Measurements from ENCODE around the gene OR8B8. TPM values are rescaled to one million over a fixed set of nuclear protein-coding genes. Genes with fewer than 3 reads are reported as not detected.
"Not testable (repeated sequence)": the region's sequence is repeated elsewhere in the genome, so short reads cannot be mapped to it uniquely, and the experiment has no call there.

The OR8B8 gene
- total RNA-seq, 2 donors from 2014 or later: not detected

GRCh38 chr11:124409906-124410305, 35.6 kb downstream of the OR8B8 start:
- H3K9me3 ChIP-seq: no peaks in the 10 kb centered on the region
- intact Hi-C loops (cut with DNase I): no loop called here
- H3K4me3 ChIP-seq: no peak overlapping the region
- H3K27me3 ChIP-seq (replicated peaks; ENCODE audit: insufficient read depth): peaks cover 3% of the 10 kb centered on the region
- TF ChIP-seq POLR2AphosphoS5 (IDR thresholded peaks at IDR 0.05): no peak
- no peak for TF ChIP-seq CTCF (IDR thresholded peaks at IDR 0.05)
- no peak for TF ChIP-seq POLR2A (IDR thresholded peaks at IDR 0.05)
- no peaks in the 10 kb centered on the region for H3K36me3 ChIP-seq
- H3K4me1 ChIP-seq (replicated peaks): no peaks in the 10 kb centered on the region
- no peak overlapping the region for H3K27ac ChIP-seq
- DNase-seq (ENCODE audit: low spot score): no peak
- WGBS: 84% methylated on average over 7 of the region's 7 CpGs

- no peak for DNase-seq (ENCODE audit: low spot score)
- no peaks in the 10 kb centered on the region for H3K27me3 ChIP-seq (replicated peaks; ENCODE audit: insufficient read depth)
- no peak overlapping the region for H3K27ac ChIP-seq
- no peaks in the 10 kb centered on the region for H3K36me3 ChIP-seq
- no peaks in the 10 kb centered on the region for H3K4me1 ChIP-seq (replicated peaks)
- no peak for TF ChIP-seq POLR2A (IDR thresholded peaks at IDR 0.05)
- TF ChIP-seq CTCF (IDR thresholded peaks at IDR 0.05): no peak
- TF ChIP-seq POLR2AphosphoS5 (IDR thresholded peaks at IDR 0.05): no peak
- H3K4me3 ChIP-seq: no peak overlapping the region
- no peaks in the 10 kb centered on the region for H3K9me3 ChIP-seq
- 71% methylated on average over 2 of the region's 2 CpGs for WGBS
- intact Hi-C loops (cut with DNase I): no loop called here
Observed at GRCh38 chr11:124405581-124405980, 39.9 kb downstream of the OR8B8 start.

GRCh38 chr11:124403186-124403585, 42.3 kb downstream of the OR8B8 start:
- H3K4me3 ChIP-seq; H3K4me1 ChIP-seq (replicated peaks); H3K27ac ChIP-seq; H3K36me3 ChIP-seq; H3K9me3 ChIP-seq; H3K27me3 ChIP-seq (replicated peaks; ENCODE audit: insufficient read depth); DNase-seq (ENCODE audit: low spot score); intact Hi-C loops (cut with DNase I): not testable (repeated sequence)
- WGBS: 93% methylated on average over 22 of the region's 27 CpGs

- TF ChIP-seq POLR2A (IDR thresholded peaks at IDR 0.05): no peak
- TF ChIP-seq CTCF (IDR thresholded peaks at IDR 0.05): peak in 3 of 4 experiments; percentile 23 to 58 (median 34)
- Histone ChIP-seq H3K27me3 (replicated peaks; ENCODE audit: insufficient read depth) (no peaks in the 10 kb centered on the region), H3K9me3 (no peaks in the 10 kb centered on the region), H3K36me3 (no peaks in the 10 kb centered on the region), H3K4me1 (replicated peaks) (no peaks in the 10 kb centered on the region), H3K27ac (no peak overlapping the region), H3K4me3 (no peak overlapping the region)
- DNase-seq (ENCODE audit: low spot score): peak; percentile 39
- intact Hi-C loops (cut with DNase I): no loop called here
- WGBS: 39% methylated on average over 8 of the region's 8 CpGs
Observed at GRCh38 chr11:124402326-124402922, 43.1 kb downstream of the OR8B8 start.

- TF ChIP-seq POLR2A (IDR thresholded peaks at IDR 0.05) (no peak), POLR2AphosphoS5 (IDR thresholded peaks at IDR 0.05) (no peak)
- Histone ChIP-seq H3K36me3 (no peaks in the 10 kb centered on the region), H3K9me3 (no peaks in the 10 kb centered on the region), H3K4me1 (replicated peaks) (no peaks in the 10 kb centered on the region), H3K27ac (no peak within 1 kb of the TSS), H3K4me3 (no peak within 1 kb of the TSS), H3K27me3 (replicated peaks; ENCODE audit: insufficient read depth) (no peaks in the 10 kb centered on the region)
- intact Hi-C loops (cut with DNase I): no loop called here
- DNase-seq (ENCODE audit: low spot score): no peak
Observed at GRCh38 chr11:124398924-124399323, 46.6 kb downstream of the OR8B8 start, which contains the start of gene OR8B3. Gene OR8B3, minus strand, starts transcription at chr11:124399024. Its CDS starts 1,673 bp downstream, at chr11:124397351.

GRCh38 chr11:124396847-124397246, 48.6 kb downstream of the OR8B8 start:
- H3K4me1 ChIP-seq (replicated peaks); H3K9me3 ChIP-seq; H3K27me3 ChIP-seq (replicated peaks; ENCODE audit: insufficient read depth); H3K4me3 ChIP-seq; H3K27ac ChIP-seq; H3K36me3 ChIP-seq; intact Hi-C loops (cut with DNase I); DNase-seq (ENCODE audit: low spot score): not testable (repeated sequence)
- WGBS: 87% methylated on average over 2 of the region's 4 CpGs
